GM12872 (cell line): ENCODE results near the gene REXO1.

Experiments
- CTCF ChIP-seq: IDR thresholded peaks from 3 replicates; pipeline ENCODE4 v1.5.1; 2011; ENCODE audit warnings: low read depth, mild to moderate bottlenecking, low read length, moderate library complexity; ENCODE audit not compliant: insufficient read depth

REXO1 gene

GRCh38 chr19:1876496-1877279, 28.4 kb upstream of the REXO1 start:
- TF ChIP-seq CTCF = 0 out of 3 replicates have a peak, but pooled peaks have one; percentile 12

GRCh38 chr19:1875646-1876495, 27.6 kb upstream of the REXO1 start:
- TF ChIP-seq CTCF = no peak

- no peak for TF ChIP-seq CTCF
These were observed 26.4 kb upstream of the REXO1 start for GRCh38 chr19:1874554-1875185.

- TF ChIP-seq CTCF = no peak
These were observed 25.5 kb upstream of the REXO1 start for GRCh38 chr19:1873524-1874473.

- TF ChIP-seq CTCF = no peak
These were observed 24.7 kb upstream of the REXO1 start for GRCh38 chr19:1872807-1873523.

GRCh38 chr19:1871630-1872029, 23.3 kb upstream of the REXO1 start:
- TF ChIP-seq CTCF = no peak
